22Rv1 (cell line): ENCODE results near the gene SPTBN2.

Experiments
- ZFX ChIP-seq: fragments of 450-650 bp; IDR thresholded peaks from 2 replicates; pipeline ENCODE4 v1.6.1; 2017; ENCODE audit warnings: antibody characterized with exemption, borderline replicate concordance
- TF ChIP-seq, protein P1 (sequence below): fragments of 450-650 bp; IDR thresholded peaks from 2 replicates; pipeline ENCODE4 v1.5.1; 2017; ENCODE audit warnings: mild to moderate bottlenecking

DNA sequence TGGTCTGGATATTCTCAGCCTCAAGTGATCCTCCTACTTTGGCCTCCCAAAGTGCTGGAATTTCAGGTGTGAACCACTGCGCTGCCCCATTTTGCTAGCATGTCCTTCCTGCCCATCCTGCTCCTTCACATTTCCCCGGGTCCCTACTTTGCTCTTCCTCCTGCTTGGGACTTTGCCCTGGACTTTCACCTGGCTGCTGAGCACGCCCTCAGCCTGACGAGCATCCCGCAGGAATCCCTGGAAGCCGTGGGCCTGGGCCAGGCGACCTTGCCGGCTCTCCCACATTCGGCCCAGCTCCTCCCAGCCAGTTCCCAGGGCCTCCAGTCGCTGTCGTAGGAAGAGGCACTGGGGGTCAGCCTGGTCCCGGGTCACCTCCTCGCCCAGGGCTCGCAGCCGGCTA is 28.7 kb downstream of the SPTBN2 start:
- TF ChIP-seq, protein P1, sequence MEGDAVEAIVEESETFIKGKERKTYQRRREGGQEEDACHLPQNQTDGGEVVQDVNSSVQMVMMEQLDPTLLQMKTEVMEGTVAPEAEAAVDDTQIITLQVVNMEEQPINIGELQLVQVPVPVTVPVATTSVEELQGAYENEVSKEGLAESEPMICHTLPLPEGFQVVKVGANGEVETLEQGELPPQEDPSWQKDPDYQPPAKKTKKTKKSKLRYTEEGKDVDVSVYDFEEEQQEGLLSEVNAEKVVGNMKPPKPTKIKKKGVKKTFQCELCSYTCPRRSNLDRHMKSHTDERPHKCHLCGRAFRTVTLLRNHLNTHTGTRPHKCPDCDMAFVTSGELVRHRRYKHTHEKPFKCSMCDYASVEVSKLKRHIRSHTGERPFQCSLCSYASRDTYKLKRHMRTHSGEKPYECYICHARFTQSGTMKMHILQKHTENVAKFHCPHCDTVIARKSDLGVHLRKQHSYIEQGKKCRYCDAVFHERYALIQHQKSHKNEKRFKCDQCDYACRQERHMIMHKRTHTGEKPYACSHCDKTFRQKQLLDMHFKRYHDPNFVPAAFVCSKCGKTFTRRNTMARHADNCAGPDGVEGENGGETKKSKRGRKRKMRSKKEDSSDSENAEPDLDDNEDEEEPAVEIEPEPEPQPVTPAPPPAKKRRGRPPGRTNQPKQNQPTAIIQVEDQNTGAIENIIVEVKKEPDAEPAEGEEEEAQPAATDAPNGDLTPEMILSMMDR, result no peak
- no peak for TF ChIP-seq ZFX
